GM12878 (cell line): ENCODE measurements around the gene LAMC3.

Experiments
- CTCF ChIP-seq, 3 experiments: IDR thresholded peaks in 2 of 3; conservative IDR thresholded peaks in 1 of 3; 2 replicates each; pipeline ENCODE4 v1.5.1; 2011; ENCODE audit warnings: low read depth in 3 of 3, low read length in 3 of 3, mild to moderate bottlenecking in 3 of 3, control low read depth in 2 of 3, moderate library complexity in 2 of 3, inconsistent platforms in 1 of 3, mixed read lengths in 1 of 3; ENCODE audit not compliant: control insufficient read depth in 2 of 3, insufficient read depth in 1 of 3; ENCODE audit errors: extremely low read depth in 1 of 3
- PAX5 ChIP-seq: IDR thresholded peaks from 2 replicates; pipeline ENCODE4 v1.6.1; 2011; ENCODE audit warnings: low read depth, low read length, borderline replicate concordance

GRCh38 chr9:130979591-130980385 lies 29.2 kb upstream of the LAMC3 start:
- TF ChIP-seq CTCF (IDR thresholded peaks at IDR 0.05 in 2 of 3, conservative IDR thresholded peaks at IDR 0.05 in 1 of 3; ENCODE audit: control insufficient read depth in 2 of 3, extremely low read depth in 1 of 3, insufficient read depth in 1 of 3, low read depth in 3 of 3, low read length in 3 of 3): no peak
- no peak for TF ChIP-seq PAX5
